GM23248 (cell line): Measurements from ENCODE around the gene BLMH. TPM values are rescaled to one million over a fixed set of nuclear protein-coding genes. Genes with fewer than 3 reads are reported as not detected.
"Not testable (repeated sequence)": the region's sequence is repeated elsewhere in the genome, so short reads cannot be mapped to it uniquely, and the experiment has no call there.

Experiments used
- DNase-seq: peaks from one replicate; pipeline ENCODE4 v3.0.0-alpha.2; 2015
- H2AFZ ChIP-seq: fragments of 200-600 bp; sonication (generic); 2 replicates; pipeline ENCODE4 v1.6.1; 2016; ENCODE audit warnings: antibody characterized with exemption
- H3F3A ChIP-seq: fragments of 200-600 bp; sonication (generic); 2 replicates; pipeline ENCODE4 v1.6.1; 2016; ENCODE audit warnings: mild to moderate bottlenecking, antibody characterized with exemption, mixed run types; ENCODE audit not compliant: insufficient read depth
- H3K27ac ChIP-seq: fragments of 200-600 bp; sonication (generic); 2 replicates; pipeline ENCODE4 v1.5.1; 2016; ENCODE audit warnings: mild to moderate bottlenecking
- H3K27me3 ChIP-seq: fragments of 200-600 bp; sonication (generic); replicated peaks from 2 replicates; pipeline ENCODE4 v1.6.1; 2016; ENCODE audit warnings: mild to moderate bottlenecking; ENCODE audit not compliant: insufficient read depth
- H3K36me3 ChIP-seq: fragments of 200-600 bp; sonication (generic); 2 replicates; pipeline ENCODE4 v1.6.1; 2016; ENCODE audit warnings: low read depth, mild to moderate bottlenecking
- H3K4me1 ChIP-seq: fragments of 200-600 bp; sonication (generic); 2 replicates; pipeline ENCODE4 v1.6.1; 2016; ENCODE audit warnings: mild to moderate bottlenecking; ENCODE audit not compliant: insufficient read depth
- H3K4me2 ChIP-seq: fragments of 200-600 bp; sonication (generic); one replicate; pipeline ENCODE4 v1.6.1; 2016; ENCODE audit warnings: mild to moderate bottlenecking; ENCODE audit not compliant: unreplicated experiment
- H3K4me3 ChIP-seq: fragments of 200-600 bp; sonication (generic); 2 replicates; pipeline ENCODE4 v1.5.1; 2016; ENCODE audit warnings: mild to moderate bottlenecking
- H3K79me2 ChIP-seq: fragments of 200-600 bp; sonication (generic); 2 replicates; pipeline ENCODE4 v1.6.1; 2016; ENCODE audit warnings: mild to moderate bottlenecking; ENCODE audit not compliant: insufficient read depth
- H3K9ac ChIP-seq: fragments of 200-600 bp; sonication (generic); 2 replicates; pipeline ENCODE4 v1.6.1; 2016; ENCODE audit warnings: mild to moderate bottlenecking
- H3K9me2 ChIP-seq: fragments of 200-600 bp; sonication (generic); 2 replicates; pipeline ENCODE4 v1.6.1; 2016; ENCODE audit warnings: mixed run types, mild to moderate bottlenecking, moderate library complexity; ENCODE audit not compliant: insufficient read depth
- H3K9me3 ChIP-seq: fragments of 200-600 bp; sonication (generic); one replicate; pipeline ENCODE4 v1.6.1; 2017; ENCODE audit warnings: low read depth
- H4K20me1 ChIP-seq: fragments of 200-600 bp; sonication (generic); 2 replicates; pipeline ENCODE4 v1.6.0; 2016; ENCODE audit not compliant: insufficient read depth
- EZH2 ChIP-seq: fragments of 200-600 bp; sonication (generic); IDR thresholded peaks from 2 replicates; pipeline ENCODE4 v1.6.1; 2018; ENCODE audit warnings: antibody characterized with exemption, mild to moderate bottlenecking; ENCODE audit not compliant: insufficient read depth, poor library complexity, severe bottlenecking
- EZH2phosphoT487 ChIP-seq: fragments of 200-600 bp; sonication (generic); IDR thresholded peaks from 2 replicates; pipeline ENCODE4 v1.6.1; 2018; ENCODE audit warnings: antibody characterized with exemption, moderate library complexity, mild to moderate bottlenecking, low read depth; ENCODE audit not compliant: insufficient read depth
- WGBS, 2 experiments: methylation state at CpG; one replicate each; pipeline ENCODE4 v1.1.6; 2015 to 2017; ENCODE audit warnings: low lambda C conversion rate in 2 of 2, low coverage in 1 of 2; ENCODE audit errors: missing lambda C conversion rate in 2 of 2; 5-methylcytosine and 5-hydroxymethylcytosine counted together
- in situ Hi-C: fragments of 300-500 bp; cut with MboI; formaldehyde crosslinking; loops from 2 replicates; pipeline ENCODE4 v1.15.0; 2020
- polyA plus RNA-seq: library from polyadenylated mRNA; unstranded; fragments of >200 nt; fragmentation: Nextera tagmentation; extraction: Ambion mirVana; gene quantifications from 2 replicates; pipeline ENCODE4 v1.2.1, GENCODE V29; 2016
- total RNA-seq: library from RNA; depleted of rRNA; stranded (reverse); fragments of >200 nt; shearing (Covaris generic); gene quantifications from 2 replicates; pipeline ENCODE4 v1.2.3, GENCODE V29; 2014

The BLMH gene
- total and polyA plus RNA-seq, 2 experiments from 2014 or later: 17.3 to 22.4 TPM

- no peak overlapping the region for H2AFZ ChIP-seq
- H3K27ac ChIP-seq: no peak overlapping the region
- no peak for TF ChIP-seq EZH2phosphoT487
- TF ChIP-seq EZH2: no peak
- no peaks in the 10 kb centered on the region for H4K20me1 ChIP-seq
- no peaks in the 10 kb centered on the region for H3K9me3 ChIP-seq
- H3F3A ChIP-seq: no peaks in the 10 kb centered on the region
- no peak overlapping the region for H3K9ac ChIP-seq
- H3K9me2 ChIP-seq: no peaks in the 10 kb centered on the region
- peak; percentile 54 for DNase-seq
- no peak overlapping the region for H3K4me2 ChIP-seq
- peaks cover 27% of the 10 kb centered on the region for H3K27me3 ChIP-seq
- H3K4me1 ChIP-seq: no peaks in the 10 kb centered on the region
- in situ Hi-C loops: no loop called here
- H3K79me2 ChIP-seq: no peaks in the 10 kb centered on the region
- H3K36me3 ChIP-seq: no peaks in the 10 kb centered on the region
- 90 to 94% methylated on average over 7 of the region's 7 CpGs for WGBS, 2 experiments
- H3K4me3 ChIP-seq: no peak overlapping the region
These were observed 61.1 kb downstream of the BLMH start for GRCh38 chr17:30230596-30231125.

- in situ Hi-C loops, H3K4me3 ChIP-seq, H2AFZ ChIP-seq, H3F3A ChIP-seq, H3K9ac ChIP-seq, H4K20me1 ChIP-seq, H3K4me1 ChIP-seq, H3K9me3 ChIP-seq, H3K4me2 ChIP-seq, DNase-seq, H3K27ac ChIP-seq, H3K79me2 ChIP-seq, H3K9me2 ChIP-seq, H3K36me3 ChIP-seq: not testable (repeated sequence)
- 25% methylated on average over 1 of the region's 1 CpG for WGBS, 2 experiments
- H3K27me3 ChIP-seq: peaks cover 22% of the 10 kb centered on the region
These were observed 61.7 kb downstream of the BLMH start for GRCh38 chr17:30230009-30230408.

DNA sequence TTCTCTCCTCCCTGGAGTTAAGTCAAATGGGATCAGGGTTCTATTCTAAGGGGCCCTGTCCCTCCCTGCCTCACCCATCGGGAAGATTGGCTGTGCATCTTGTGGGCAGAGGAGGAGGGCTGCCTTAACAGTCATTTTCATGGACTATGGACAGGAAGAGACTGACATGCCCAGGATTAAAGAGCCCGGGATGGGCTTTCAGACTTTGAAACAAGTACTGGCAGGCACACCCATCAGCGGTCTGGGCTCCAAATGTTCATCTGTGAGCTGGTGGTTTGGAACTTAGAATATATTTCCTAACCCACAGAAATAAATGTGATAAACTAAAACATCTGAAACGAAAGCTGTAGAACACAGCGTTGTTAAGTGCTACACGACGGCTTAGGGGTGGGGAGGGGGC lies 62.7 kb downstream of the BLMH start:
- Histone ChIP-seq H3K9me3 (no peaks in the 10 kb centered on the region), H3K4me3 (peak overlapping the region; percentile 51), H3K9me2 (no peaks in the 10 kb centered on the region), H3K27ac (no peak overlapping the region), H2AFZ (no peak overlapping the region), H3K4me1 (no peaks in the 10 kb centered on the region), H3K79me2 (no peaks in the 10 kb centered on the region), H3F3A (no peaks in the 10 kb centered on the region), H3K4me2 (peak overlapping the region; percentile 60), H4K20me1 (no peaks in the 10 kb centered on the region), H3K27me3 (peaks cover 12% of the 10 kb centered on the region; the same call in 1 of the 2 replicates), H3K9ac (no peak overlapping the region), H3K36me3 (no peaks in the 10 kb centered on the region)
- TF ChIP-seq EZH2 (no peak), EZH2phosphoT487 (no peak)
- in situ Hi-C loops: no loop called here
- DNase-seq: peak; percentile 62
- WGBS, 2 experiments: 6 to 9% methylated on average over 7 of the region's 7 CpGs

- H3K9ac ChIP-seq: no peak overlapping the region
- H4K20me1 ChIP-seq: no peaks in the 10 kb centered on the region
- no peak overlapping the region for H3K27ac ChIP-seq
- no peaks in the 10 kb centered on the region for H3K79me2 ChIP-seq
- in situ Hi-C loops: no loop called here
- no peak for DNase-seq
- H2AFZ ChIP-seq: no peak overlapping the region
- 98 to 100% methylated on average over 3 of the region's 3 CpGs for WGBS, 2 experiments
- no peaks in the 10 kb centered on the region for H3K9me3 ChIP-seq
- H3F3A ChIP-seq: no peaks in the 10 kb centered on the region
- no peak overlapping the region for H3K4me3 ChIP-seq
- H3K4me2 ChIP-seq: no peak overlapping the region
- no peaks in the 10 kb centered on the region for H3K36me3 ChIP-seq
- no peaks in the 10 kb centered on the region for H3K4me1 ChIP-seq
- H3K9me2 ChIP-seq: no peaks in the 10 kb centered on the region
- H3K27me3 ChIP-seq: 0 out of 2 replicates have a peak, but pooled peaks cover 4% of the 10 kb centered on the region
- TF ChIP-seq EZH2 (no peak), EZH2phosphoT487 (no peak)
These were observed 63.7 kb downstream of the BLMH start for GRCh38 chr17:30228011-30228410.

GRCh38 chr17:30226878-30227277 lies 64.9 kb downstream of the BLMH start:
- Histone ChIP-seq H3K27ac (no peak overlapping the region), H3K4me3 (no peak overlapping the region), H3K9me3 (no peaks in the 10 kb centered on the region), H3F3A (no peaks in the 10 kb centered on the region), H3K9ac (no peak overlapping the region), H3K27me3 (0 out of 2 replicates have a peak, but pooled peaks cover 4% of the 10 kb centered on the region), H3K36me3 (no peaks in the 10 kb centered on the region), H4K20me1 (no peaks in the 10 kb centered on the region), H2AFZ (no peak overlapping the region), H3K9me2 (no peaks in the 10 kb centered on the region), H3K4me2 (no peak overlapping the region), H3K4me1 (no peaks in the 10 kb centered on the region), H3K79me2 (no peaks in the 10 kb centered on the region)
- WGBS, 2 experiments: 84 to 86% methylated on average over 10 of the region's 10 CpGs
- in situ Hi-C loops: no loop called here
- DNase-seq: no peak
- TF ChIP-seq EZH2: no peak
- TF ChIP-seq EZH2phosphoT487: no peak
